NCI-H2107 (cell line): ENCODE data around the gene CD40LG.

Experiments used
- DNase-seq: peaks from one replicate; lab custom pipeline; 2025; lab: John Stamatoyannopoulos, UW

CD40LG gene

DNA sequence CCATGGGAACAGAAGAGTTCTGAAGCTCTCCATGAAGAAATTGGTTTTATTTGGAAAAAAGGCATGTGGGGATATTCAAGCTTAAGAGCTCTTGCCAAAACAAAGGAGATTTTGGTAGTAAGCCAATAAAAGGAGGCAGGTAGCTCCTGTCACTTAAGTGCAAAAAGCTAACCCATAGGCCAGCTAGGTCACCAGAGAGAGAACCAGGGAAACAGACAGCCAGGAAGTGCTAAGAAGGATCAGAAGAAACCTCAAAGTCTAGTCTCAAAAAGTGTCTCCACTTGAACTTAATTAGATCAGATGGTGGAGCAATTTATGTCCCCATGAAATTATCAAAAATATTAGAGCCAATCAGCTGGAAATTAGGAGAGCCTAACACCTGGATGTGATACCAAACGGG, 49.2 kb downstream of the CD40LG start:
- no peak for DNase-seq

DNA sequence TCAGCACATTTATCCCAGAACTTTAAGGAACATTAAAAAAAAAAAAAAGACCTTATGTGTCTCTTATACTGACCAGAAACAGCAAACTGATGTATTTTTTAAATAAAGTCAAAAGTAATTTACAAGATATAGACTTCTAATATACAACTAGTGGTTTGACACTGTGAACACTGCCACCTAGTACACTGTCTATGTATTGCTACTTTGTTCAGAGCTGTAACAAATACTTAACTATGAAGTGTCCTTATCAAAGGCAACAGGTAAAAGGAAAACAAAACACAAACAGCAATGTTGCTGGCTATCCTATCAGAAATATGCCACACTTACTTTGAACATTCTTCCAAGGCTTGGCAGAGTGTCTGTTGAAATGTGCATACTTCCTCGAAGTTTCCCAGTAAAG, 60.4 kb downstream of the CD40LG start:
- DNase-seq, result no peak
